ENCODE measurements around the gene SNX5. TPM values are rescaled to one million over a fixed set of nuclear protein-coding genes. Genes with fewer than 3 reads are reported as not detected.

Gene SNX5
- total and polyA plus RNA-seq, 2 of the 13 experiments (the other 11 are each of a cell fraction or from before 2014, with no cell fraction given): 664 to 1,040 TPM

- TF ChIP-seq ZNF546 (CRISPR knock-in tag; conservative IDR thresholded peaks at IDR 0.05) (peak; percentile 56; the same call in 1 of the 2 replicates), SYNCRIP (IDR thresholded peaks at IDR 0.05; ENCODE audit: insufficient read depth, low read depth, low read length) (no peak), EHMT2 (IDR thresholded peaks at IDR 0.05; ENCODE audit: borderline replicate concordance, low read depth, low read length) (no peak), CBX1 (IDR thresholded peaks at IDR 0.05; ENCODE audit: low read depth) (no peak), STAG1 (CRISPR knock-in tag; IDR thresholded peaks at IDR 0.05) (no peak), ZBTB1 (CRISPR knock-in tag; IDR thresholded peaks at IDR 0.05; ENCODE audit: borderline replicate concordance) (peak; percentile 26; the same call in 1 of the 2 replicates), KDM3A (CRISPR knock-in tag; IDR thresholded peaks at IDR 0.05; ENCODE audit: low read depth) (peak; percentile 89), SRSF4 (IDR thresholded peaks at IDR 0.05; ENCODE audit: low read depth, low read length, poor library complexity, severe bottlenecking) (peak; percentile 4), ZC3H4 (CRISPR knock-in tag; IDR thresholded peaks at IDR 0.05; ENCODE audit: borderline replicate concordance) (peak; percentile 95), SMC3 (IDR thresholded peaks at IDR 0.05; ENCODE audit: low read length) (no peak), ZNF776 (CRISPR knock-in tag; IDR thresholded peaks at IDR 0.05) (peak; percentile 97), ZNF879 (CRISPR knock-in tag; IDR thresholded peaks at IDR 0.05) (peak; percentile 98; the same call in 1 of the 2 replicates), ZNF570 (CRISPR knock-in tag; IDR thresholded peaks at IDR 0.05; ENCODE audit: borderline replicate concordance) (no peak; the same call in 1 of the 2 replicates), ZNF691 (CRISPR knock-in tag; IDR thresholded peaks at IDR 0.05; ENCODE audit: borderline replicate concordance, low read depth) (peak; percentile 95), REXO4 (CRISPR knock-in tag; IDR thresholded peaks at IDR 0.05; ENCODE audit: borderline replicate concordance) (peak; percentile 76), RFX3 (CRISPR knock-in tag; IDR thresholded peaks at IDR 0.05) (no peak), ZNF790 (CRISPR knock-in tag; IDR thresholded peaks at IDR 0.05; ENCODE audit: borderline replicate concordance) (0 out of 2 replicates have a peak, but pooled peaks have one; percentile 80), ZNF501 (CRISPR knock-in tag; IDR thresholded peaks at IDR 0.05) (peak; percentile 99), TOE1 (CRISPR knock-in tag; IDR thresholded peaks at IDR 0.05) (peak; percentile 97), ZBTB21 (CRISPR knock-in tag; IDR thresholded peaks at IDR 0.05) (no peak), PRDM15 (CRISPR knock-in tag; IDR thresholded peaks at IDR 0.05) (peak; percentile 64; the same call in 1 of the 2 replicates), TRAFD1 (CRISPR knock-in tag; IDR thresholded peaks at IDR 0.05; ENCODE audit: borderline replicate concordance) (peak; percentile 98)
These were observed at the start of gene SNX5, which contains the start of gene MGME1 (continued) for GRCh38 chr20:17968366-17969277.
